RPMI7951 (cell line): ENCODE data around the gene MGMT. TPM values are rescaled to one million over a fixed set of nuclear protein-coding genes. Genes with fewer than 3 reads are reported as not detected.

Experiments used
- DNase-seq: peaks from one replicate; pipeline ENCODE4 v3.0.0-alpha.2; 2012; ENCODE audit warnings: low read depth
- total RNA-seq: library from RNA; depleted of rRNA; stranded (reverse); fragments of >200 nt; shearing (Covaris generic); gene quantifications from 2 replicates; pipeline ENCODE4 v1.2.3, GENCODE V29; 2014

The MGMT gene
- total RNA-seq, 1 experiment from 2014 or later = 6.2 TPM

DNA sequence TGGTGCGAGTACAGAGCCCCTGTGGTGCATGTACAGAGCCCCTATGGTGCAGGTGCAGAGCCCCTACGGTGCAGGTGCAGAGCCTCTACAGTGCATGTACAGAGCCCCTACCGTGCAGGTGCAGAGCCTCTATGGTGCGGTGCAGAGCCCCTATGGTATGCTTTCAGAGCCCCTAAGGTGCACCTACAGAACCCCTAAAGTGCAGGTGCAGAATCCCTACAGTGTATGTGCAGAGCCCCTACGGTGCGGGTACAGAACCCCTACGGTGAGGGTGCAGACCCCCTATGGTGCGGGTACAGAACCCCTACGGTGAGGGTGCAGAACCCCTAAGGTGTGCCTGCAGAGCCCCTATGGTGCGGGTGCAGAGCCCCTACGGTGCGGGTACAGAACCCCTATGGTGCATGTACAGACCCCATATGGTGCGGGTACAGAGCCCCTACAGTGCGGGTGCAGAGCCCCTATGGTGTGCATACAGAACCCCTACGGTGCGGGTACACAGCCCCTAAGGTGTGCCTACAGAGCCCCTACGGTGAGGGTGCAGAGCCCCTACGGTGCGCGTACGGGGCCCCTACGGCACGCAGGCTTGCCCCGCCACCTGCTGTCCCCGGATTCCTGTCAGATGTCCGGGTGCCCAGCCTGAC is 53.5 kb downstream of the MGMT start:
- DNase-seq = no peak

DNA sequence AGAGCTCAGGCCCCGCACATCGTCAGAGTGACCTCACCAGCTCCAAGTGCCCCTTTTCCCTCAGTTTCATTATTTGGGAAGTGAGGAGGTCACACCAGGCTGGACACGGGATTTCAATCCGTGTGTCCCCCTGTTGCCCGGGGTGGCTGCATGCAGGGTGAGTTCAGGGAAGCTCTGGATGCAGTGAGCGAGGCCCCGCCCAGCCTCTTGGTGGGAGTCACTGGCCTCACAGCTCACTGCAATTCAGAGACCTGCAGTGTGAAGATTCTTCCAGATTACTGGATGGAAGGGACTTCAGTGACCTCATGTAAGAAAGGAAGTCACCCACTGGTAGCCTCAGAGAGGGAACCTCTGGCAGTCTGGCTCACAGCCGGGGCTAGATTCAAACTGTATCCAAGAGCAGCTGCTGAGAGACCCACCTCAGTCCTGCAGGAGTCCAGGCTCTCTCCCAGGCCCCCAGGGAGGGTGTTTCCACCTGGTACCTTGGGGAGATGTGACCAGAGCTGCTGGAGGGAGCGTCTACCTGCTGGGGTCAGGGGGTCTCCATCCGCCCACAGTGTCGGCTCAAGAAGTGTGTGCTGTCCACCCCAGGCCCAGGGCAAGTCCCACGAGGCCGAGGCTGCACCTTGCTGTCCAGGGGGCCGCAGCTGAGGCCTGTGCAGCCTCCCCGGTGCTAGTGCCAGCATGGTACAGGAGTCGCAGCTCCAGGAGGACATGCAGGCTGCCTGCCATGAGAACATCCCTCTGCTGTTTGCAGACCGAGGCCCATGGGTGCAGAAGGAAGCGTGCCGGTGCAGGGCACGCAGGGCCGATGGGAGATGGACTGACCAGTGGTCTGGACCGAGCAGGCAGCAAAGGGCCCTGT is 54.4 kb downstream of the MGMT start:
- DNase-seq = no peak

DNA sequence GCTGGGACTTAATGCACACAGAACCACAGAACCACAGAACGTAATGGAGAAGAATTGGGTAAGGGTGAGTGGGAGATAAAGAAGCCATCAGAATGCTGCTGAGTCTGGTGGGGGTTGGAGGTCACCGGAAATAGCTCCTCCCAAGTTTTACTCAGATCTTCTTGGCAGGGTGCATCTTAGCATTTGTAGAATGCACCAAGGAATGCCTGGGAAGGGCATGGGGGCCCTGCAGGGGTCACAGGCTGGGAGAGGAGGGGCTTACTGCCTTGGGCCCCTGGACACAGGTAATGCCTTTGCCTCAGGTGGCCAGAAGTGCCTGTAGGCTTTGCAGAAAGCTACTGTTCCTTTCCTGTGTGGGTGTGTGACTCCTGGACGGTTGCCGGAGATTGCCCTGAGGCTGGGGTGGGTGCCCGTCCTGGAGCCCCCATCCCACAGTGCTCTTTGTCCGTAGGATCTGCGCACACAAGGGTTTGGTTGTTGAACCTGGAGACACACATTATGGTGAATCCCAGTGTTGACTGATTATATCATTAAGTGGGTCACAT is 55.1 kb downstream of the MGMT start:
- DNase-seq = no peak

DNA sequence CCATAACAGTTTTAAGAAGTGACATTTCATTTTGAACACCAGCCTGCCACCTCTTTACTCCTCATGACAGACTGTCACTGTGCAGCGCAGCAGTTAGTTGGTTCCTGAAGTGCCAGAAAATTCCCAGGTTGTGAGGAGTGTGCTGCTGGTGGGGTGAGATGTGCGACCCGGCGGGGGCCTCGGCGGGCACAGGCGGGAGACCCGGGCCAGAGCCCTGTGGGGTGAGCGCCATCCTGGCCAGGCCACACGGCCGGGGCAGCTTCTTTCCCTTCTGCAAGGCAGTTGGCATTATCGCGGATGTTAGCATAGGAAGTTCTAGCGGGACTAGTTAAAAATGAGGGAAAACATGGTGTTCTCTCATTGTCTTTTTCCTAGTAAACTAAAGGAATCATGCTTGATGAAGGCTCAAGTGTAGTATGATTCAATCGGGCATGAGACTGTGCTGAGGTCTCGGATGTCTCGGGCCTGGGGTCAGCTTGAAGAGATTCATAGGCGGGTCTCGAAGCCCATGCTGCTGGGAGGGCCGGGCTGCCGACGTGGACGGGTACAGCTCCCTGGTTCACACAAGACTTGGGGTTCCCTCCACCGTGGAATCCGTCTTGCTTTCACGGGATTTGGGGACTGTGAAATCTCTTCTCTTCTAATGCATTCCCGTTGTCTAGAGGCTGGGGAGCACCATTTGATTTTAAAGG is 56.1 kb downstream of the MGMT start:
- no peak for DNase-seq

DNA sequence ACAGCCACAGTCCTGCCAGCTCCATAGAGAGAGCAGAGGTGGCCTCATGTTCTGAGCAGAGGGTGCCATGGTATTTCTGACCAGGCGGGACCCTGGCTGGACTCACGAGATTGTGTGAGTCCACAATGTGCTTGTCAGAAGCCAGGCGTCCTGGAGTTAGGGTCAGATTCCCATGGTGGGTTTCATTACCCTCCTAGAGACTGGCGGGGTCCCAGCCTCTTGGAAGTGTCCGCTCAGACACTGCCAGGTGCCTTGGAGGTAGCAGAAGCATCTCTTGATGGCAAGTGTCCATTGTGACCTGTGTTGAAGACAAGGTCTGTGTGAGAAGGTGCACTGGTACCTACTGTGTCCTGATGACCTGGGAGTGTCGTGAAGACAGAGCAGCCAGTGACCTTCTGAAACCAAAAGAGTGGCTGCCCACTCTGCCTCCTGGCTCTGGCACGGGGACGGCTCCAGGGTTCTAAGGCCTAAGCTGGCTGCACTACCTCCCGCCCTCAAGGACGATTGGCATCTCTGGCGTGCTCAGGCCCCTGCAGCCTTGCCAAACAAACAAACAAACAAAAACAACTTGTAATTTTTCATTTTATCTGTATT is 56.8 kb downstream of the MGMT start:
- no peak for DNase-seq

DNA sequence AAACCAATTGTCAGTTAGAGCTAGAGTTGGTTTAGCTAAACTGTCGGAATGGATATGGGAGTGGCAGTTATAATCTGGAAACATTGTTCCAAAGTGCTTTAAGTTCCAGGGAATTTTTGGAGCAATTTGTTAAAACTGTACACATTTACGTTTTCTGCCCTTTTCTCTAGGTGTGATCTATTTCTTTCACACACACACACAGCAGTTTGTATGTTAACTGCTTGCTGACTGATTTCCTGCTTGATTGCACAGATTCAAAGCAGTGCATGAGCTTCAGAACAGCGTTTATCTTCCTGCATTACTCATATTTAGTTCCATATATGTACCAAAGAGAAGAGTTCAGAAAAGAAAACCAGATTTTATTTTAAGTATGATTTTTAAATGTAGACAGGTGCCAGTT is 57.9 kb downstream of the MGMT start:
- DNase-seq = no peak

DNA sequence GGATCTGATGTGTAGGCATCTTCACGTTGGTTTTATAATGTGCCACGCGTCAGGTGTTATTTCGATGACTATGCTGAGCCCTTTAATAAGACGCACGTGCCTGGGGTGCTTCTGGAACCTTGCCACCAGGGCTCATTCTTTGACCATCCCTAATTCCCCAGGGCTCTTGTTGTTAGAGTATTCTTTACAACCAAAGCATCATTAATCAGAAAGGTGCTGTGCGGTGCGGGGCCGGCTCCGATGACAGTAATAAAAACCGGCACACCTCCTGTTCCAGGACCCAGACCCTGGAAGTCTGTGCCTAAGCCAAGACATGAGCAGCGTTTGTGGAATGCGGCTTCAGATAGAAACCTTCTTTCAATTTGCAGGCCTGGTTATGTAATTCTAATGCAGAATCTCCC is 58.4 kb downstream of the MGMT start:
- no peak for DNase-seq

DNA sequence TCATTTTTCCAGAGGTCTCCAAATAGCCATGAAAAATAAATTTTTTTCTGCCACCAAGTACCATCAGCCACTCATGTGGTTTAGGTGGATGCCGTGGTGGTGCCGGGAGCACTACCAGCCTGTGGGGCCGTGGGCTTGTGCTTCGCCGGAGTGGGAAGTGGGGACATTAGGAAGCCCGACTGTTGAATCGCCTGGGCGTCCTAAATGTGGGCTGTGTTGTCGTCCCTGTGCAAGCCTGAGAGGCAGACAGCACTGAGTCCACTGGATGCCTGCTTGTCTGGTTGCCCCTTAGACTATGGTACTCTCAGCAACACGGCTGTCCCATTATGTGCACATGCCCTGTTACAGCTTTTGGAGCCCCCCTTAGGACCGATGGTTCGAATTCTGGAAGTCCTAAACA is 59.9 kb downstream of the MGMT start:
- DNase-seq = no peak

DNA sequence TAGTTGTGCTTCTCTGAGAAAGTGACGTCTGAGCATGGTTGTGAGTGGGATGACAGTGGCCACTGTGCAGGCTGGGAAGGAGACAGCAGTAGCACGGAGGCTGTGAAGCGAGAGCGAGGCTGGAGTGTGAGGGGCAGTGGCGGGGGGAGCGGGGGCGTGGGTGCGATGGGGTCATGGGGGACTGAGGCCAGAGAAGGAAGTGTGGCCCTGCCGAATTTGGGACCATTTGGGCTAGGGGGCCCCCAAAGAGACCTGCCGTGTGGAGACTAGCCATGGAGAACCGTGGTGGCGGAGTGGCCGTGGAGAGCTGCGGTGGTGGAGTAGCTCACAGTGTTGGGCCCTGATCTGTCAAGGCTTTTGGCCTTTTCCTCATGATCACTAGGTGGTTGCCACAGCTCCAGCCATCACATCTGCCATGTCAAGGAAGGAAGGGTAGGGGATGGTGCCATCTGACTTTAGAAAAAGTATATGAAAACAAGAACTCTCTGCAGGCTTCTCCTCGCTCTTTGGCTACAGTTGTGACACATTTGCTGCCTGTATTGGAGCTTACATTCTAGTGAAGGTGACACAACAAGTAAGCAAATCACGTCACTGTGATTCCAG is 61.4 kb downstream of the MGMT start:
- no peak for DNase-seq

DNA sequence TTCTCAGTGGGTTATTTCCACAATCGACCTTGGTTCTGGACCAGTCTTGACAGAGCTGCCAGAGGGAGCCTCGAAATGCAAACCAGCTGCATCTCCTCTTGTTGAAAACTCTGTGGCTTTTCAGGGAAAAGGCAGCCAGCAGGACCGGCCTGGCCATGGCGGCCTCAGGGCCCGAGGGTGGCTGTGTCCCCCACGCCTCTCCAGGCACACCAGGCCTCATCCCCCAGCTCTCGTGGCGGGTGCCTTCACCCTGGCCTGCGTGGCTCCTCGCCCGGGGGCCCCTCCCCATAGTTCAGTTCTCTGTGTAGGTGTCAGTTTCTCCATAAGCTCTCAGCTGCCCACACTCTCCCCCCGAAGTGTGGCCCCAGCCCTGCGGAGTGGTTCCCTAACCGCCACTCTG is 63.5 kb downstream of the MGMT start:
- no peak for DNase-seq

DNA sequence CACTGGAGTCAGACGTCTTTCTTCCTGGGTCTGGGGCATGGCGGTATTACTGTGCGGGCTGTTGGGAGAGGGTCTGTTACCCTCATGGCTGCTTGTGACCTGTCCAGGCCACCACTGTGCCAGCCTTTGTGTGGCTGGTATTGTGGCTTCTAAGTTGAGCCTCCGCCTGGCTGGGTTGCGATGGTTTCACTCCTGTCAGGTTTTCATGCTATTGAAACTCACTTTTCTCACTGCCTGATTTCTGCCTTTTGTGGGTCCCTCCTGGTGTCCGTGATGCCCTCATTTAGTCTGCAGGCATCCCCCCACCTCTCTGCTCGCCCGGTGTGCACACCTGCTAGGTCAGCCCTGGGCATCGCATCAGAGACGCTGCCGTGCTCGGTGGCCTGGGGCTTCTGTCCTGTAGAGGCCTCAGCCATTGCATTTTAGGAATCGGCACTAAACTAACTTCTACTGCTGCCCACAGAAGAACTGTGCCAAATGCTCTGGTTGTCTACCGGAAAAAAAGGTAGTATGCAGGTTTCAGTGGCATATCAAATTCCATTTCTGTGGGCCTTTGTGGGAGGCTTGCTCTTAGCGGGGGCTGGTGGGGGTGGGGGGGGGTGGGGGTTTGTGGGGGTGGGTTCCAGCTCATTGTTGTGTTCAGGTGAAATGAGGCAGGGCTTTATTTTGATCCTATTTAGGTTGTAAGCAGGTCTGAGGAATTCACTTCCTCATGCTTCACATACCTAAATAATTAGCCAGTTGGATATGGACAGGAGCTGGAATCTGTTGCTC is 64.3 kb downstream of the MGMT start:
- peak; percentile 15 for DNase-seq

DNA sequence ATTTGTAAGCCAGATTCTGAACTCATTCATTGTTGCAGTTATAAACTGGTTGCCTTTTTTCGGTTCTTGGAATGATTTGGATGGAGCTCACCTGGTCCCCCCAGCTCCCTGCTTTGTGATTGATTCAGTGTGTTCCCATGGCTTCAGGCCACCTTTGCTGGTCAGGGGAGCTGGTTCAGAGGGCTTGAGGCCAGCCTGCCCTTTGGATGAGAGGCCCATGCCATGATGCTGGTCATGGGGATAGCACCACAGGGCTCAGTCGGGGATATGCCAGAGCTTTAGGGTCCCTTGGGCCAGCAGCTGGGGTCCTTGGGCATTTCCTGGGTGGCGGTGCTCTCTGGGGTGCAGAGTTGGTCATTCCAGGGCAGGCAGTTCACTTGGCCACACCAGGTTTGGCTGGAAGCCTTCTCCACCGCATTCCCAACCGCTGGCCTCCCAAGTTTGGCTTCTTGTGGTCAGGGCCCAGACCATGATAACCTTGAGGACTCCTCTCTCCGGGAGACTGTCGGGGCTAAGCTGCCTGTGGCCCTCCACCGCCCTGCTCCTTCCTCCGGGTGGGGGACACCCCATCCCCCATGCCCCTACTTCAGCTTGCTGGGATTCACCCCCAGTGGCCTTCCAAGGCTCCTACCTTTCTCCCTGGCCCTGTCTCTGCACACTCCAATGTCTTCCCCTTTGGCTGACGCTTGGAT is 65.1 kb downstream of the MGMT start:
- DNase-seq = peak; percentile 15

DNA sequence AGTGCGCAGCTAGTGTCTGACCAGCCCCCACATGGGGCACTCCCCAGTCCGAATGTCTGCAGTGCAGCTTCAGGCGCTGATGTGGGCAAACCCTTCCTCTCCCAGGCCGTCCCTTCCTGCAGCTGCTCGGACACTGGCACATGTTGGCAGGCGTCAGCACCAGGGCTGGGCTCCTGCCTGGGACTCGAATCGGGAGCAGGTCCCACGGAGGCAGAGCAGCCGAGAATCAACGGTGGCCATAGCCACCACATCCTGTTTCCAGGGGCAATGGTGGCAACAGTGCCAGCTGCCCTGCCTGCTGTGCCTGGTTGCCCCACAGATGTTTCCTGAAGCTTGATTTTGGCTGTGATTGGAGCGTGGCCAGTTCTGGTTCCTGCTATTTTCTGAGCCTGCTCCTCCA is 65.8 kb downstream of the MGMT start:
- no peak for DNase-seq

DNA sequence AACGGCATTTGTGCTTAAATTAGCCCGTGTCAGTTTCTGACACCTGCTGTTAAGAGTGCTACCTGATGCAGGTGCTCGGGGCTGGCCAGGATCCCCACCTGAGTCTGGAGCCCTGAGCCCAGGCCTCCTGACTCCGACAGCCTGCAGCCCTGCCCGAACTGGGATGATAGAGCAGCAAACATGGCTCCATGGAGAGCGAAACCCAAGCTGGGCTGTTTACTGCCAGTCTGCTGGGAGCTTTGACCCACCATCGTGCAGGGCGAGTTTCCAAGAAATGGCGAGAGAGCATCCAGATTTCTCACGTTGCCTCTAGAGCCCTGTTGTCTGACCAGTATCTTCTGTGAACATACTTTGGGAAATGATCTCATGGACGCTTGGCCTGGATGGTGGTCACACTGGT is 66.2 kb downstream of the MGMT start:
- no peak for DNase-seq

DNA sequence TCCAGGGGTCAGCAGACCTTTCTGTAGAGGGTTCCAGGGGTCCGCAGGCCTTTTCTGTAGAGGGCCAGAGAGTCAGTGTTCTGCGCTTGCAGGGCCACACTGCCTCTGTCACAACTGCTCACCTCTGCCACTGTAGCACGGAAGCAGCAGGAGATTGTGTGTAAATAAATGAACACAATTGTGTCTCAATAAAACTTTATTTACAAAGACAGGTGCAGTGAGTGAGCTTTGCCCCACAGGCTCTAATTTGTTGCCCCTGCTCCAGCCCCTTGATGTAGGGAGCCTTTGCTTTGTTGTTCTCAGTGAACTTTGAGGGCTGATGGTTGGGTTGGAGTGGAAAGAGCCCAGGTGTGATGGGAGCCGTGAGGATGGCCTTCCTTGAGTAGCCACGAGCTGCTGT is 67.8 kb downstream of the MGMT start:
- no peak for DNase-seq

DNA sequence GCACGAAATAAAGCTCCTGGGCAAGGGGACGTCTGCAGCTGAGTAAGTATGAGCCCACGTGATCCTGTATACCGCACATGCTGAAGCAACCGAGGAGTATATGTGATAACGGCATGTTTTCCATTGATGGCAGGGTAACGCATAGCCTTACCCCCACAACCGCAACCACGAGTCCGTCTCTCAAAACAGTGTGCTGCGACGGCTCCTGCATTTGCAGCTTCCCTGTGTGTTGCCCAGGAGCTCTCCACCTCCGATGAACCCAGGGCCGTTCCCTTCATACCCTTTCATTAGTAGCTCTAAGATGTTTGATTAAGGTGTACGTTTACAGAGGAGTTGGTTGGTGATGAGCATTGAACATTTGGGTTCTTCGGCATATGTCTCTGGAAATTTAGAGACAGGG is 69.3 kb downstream of the MGMT start:
- DNase-seq = no peak

DNA sequence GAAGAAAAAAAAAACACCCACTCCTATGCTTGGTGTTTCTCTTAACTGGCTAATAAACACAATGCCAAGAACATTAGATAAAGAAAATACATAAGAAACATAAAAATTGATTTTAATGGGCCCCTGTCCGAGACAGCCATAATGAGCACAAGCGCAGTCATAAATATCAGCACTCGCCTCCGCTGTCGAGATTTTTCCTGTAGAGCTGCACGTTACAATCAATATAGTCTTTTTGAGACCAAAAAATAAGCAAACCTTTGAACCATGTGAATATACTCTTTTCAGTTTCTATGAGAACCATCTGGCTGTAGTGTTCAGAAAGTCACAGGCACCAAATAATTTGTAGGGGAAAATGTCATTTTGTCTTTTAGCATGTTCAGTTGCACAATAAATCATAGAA is 70.1 kb downstream of the MGMT start:
- DNase-seq = no peak

DNA sequence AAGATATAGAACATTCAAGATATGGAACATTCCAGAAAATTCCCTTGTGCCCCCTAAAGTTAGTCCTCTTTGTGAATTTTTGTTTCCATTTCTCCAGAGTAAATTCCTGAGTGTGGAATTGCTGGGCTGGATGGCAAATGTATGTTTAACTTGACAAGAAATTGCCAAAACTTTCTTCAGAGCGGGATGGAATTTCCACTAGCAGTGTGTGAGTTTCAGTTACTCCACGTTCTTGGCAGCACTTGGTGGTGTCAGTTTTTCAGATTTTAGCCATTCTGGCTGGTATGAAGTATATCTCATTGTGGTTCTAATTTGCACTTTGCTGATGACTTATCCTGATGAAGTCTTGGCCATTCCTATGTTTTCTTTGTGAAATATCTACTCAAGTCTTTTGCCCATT is 71.2 kb downstream of the MGMT start:
- no peak for DNase-seq

DNA sequence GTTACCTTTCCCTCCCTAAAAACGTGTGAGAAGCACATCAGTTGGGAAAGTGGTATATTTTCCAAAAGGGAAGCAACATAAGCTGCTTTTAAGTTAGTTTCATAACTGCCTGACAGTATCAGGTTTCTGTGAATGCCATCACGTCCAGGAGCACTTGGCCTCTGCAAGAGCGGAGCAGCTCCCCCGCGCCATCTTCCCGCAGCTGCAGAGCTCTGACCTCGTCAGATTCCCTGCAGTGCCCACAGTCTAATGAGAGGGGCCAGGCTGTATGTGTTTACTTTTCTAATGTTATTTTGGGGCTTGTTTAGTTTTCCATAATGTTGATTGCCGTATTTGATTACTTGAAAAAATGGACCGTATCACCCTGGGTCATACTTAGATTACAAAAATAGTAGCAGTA is 74.2 kb downstream of the MGMT start:
- no peak for DNase-seq

DNA sequence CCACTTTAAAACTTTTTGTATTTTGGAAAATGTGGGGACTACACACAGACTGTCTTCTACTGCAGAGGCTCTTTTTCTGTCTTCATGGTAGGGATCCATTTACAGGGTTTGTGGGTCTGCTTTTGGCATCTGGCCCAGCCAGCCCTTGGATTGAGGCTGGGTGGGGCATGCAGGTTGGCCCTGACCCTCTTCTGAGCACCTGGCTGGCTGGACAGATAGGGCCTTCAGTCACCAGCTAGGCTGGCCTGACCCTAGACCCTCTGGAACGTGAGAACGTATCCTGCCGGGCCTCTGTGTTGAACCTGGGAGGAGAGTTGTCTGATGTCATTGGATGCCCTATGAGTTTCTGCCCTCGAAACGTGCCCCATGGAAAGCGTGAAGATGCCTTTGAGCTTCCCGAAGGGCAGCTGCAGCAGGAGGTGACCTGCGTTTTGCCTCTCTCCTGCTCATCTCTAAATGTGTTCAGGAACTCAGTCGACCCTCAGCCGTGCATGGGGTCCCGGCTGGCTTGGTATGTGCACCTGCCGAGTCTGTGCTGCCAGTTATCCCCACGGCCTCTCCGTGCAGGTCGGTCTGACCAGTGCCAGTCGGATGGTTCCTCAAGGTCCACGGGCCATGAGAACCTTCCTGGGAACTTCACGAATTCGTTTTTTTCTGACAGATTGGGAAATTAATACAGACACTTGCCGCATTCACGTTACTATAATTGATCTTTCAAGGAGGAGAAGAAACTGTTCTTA is 74.9 kb downstream of the MGMT start:
- no peak for DNase-seq
